ENCODE measurements around the gene SORCS2.

Gene SORCS2

DNA sequence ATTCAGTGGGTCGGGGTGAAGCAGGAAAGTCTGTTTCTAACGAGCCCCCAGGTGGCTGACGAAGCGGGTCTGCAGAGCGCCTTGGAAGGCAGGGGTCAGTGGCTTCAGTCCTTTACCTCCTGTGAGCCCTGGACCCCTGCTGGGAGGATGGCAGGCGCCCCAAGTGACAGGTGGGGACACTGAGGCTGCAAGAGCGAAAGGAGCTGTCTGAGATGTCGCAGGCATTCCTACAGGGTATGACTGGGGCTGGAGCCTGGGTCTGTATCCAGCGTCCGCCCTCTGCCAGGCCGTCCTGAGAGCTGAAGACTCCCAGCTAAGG lies 139.3 kb downstream of the SORCS2 start:
- H2BK5ac ChIP-seq (ENCODE audit: low read depth, low read length, poor library complexity) = no peak overlapping the region
- no peaks in the 10 kb centered on the region for H3K79me2 ChIP-seq (ENCODE audit: control insufficient read depth, insufficient read depth, low read length, poor library complexity)
- no peak overlapping the region for H2AFZ ChIP-seq (ENCODE audit: insufficient read depth, low read length, poor library complexity)
- H3K23ac ChIP-seq (ENCODE audit: low read length) = no peak overlapping the region
- no peak overlapping the region for H2AK5ac ChIP-seq (ENCODE audit: low read length)
- no peak overlapping the region for H3K4ac ChIP-seq (ENCODE audit: low read depth, low read length)
- no peak overlapping the region for H2BK120ac ChIP-seq (ENCODE audit: insufficient read depth, low read length, poor library complexity)
- H3K9me3 ChIP-seq (ENCODE audit: insufficient read depth, low read depth, low read length) = no peaks in the 10 kb centered on the region
- no peaks in the 10 kb centered on the region for H3K36me3 ChIP-seq (ENCODE audit: control insufficient read depth in 1 of 2, insufficient read depth in 2 of 2, low read length in 2 of 2)
- no peak overlapping the region for H4K91ac ChIP-seq (ENCODE audit: low read depth, low read length)
- H3K27me3 ChIP-seq (ENCODE audit: insufficient read depth, low read length) = no peaks in the 10 kb centered on the region
- WGBS (ENCODE audit: extremely low coverage, insufficient coverage, insufficient read length) = no CpG with 5 or more reads among the region's 11 CpGs
- H4K8ac ChIP-seq (ENCODE audit: low read depth, low read length) = no peak overlapping the region
- no peak overlapping the region for H3K14ac ChIP-seq (ENCODE audit: low read length)
- H3K4me2 ChIP-seq (ENCODE audit: low read length) = no peak overlapping the region
- DNase-seq = no peak
- H3K4me1 ChIP-seq (ENCODE audit: control insufficient read depth in 1 of 2, insufficient read depth in 2 of 2, low read length in 2 of 2) = no peaks in the 10 kb centered on the region
- H3K27ac ChIP-seq (ENCODE audit: low read depth, low read length) = no peak overlapping the region
- no peaks in the 10 kb centered on the region for H3K79me1 ChIP-seq (ENCODE audit: low read length)
- no peak overlapping the region for H3K18ac ChIP-seq (ENCODE audit: low read length)
- no peak overlapping the region for H3K4me3 ChIP-seq (ENCODE audit: low read depth, low read length)
- no peak overlapping the region for H4K12ac ChIP-seq (ENCODE audit: low read depth, low read length)
- H3K9ac ChIP-seq (ENCODE audit: low read length) = no peak overlapping the region
- no peak overlapping the region for H2BK12ac ChIP-seq (ENCODE audit: low read length)

DNA sequence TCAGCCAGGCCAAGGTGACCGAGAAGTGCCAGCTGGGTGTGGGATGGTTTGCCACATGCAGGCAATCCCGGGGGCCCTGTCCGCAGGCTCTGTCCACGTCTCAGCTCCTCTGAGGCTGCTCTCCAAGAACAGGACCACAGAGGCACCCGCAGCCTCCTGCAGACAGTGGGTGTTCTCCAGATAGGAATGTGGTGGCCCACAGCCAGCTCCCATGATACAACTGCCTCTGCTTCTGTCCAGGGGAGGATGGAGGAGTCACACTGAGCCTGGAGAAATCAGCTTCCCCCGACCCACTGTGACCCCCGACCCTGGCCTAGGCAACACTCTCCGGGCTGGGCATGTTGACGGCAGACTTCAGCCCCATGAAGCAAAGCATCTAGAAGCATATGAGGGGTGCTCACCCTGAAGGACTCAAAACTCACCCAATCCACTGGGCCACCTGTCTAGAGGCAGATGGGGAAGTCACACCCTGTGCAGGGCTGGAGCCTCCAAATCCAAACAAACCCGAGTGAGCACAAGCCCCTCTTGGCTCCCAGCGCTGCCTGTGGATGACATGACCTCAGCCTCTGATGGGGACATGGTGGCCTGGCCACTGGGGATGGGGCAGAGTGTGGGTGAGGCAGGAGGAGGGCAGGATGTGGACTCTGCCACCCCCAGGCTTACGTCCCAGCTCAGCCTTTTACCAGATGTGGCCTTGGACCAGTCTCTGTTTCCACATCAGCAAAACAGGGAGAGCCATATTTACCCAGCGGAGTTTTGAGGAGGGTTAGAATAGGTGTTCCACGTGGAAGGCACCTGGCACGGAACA lies 140.1 kb downstream of the SORCS2 start:
- Histone ChIP-seq H4K8ac (ENCODE audit: low read depth, low read length) (no peak overlapping the region), H3K9me3 (ENCODE audit: insufficient read depth, low read depth, low read length) (no peaks in the 10 kb centered on the region), H3K9ac (ENCODE audit: low read length) (no peak overlapping the region), H3K18ac (ENCODE audit: low read length) (no peak overlapping the region), H2BK12ac (ENCODE audit: low read length) (no peak overlapping the region), H3K4me2 (ENCODE audit: low read length) (no peak overlapping the region), H4K91ac (ENCODE audit: low read depth, low read length) (no peak overlapping the region), H3K4me1 (ENCODE audit: control insufficient read depth in 1 of 2, insufficient read depth in 2 of 2, low read length in 2 of 2) (no peaks in the 10 kb centered on the region), H3K27me3 (ENCODE audit: insufficient read depth, low read length) (no peaks in the 10 kb centered on the region), H3K4me3 (ENCODE audit: low read depth, low read length) (no peak overlapping the region), H2AK5ac (ENCODE audit: low read length) (no peak overlapping the region), H3K23ac (ENCODE audit: low read length) (no peak overlapping the region), H3K79me1 (ENCODE audit: low read length) (no peaks in the 10 kb centered on the region), H3K4ac (ENCODE audit: low read depth, low read length) (no peak overlapping the region), H2BK5ac (ENCODE audit: low read depth, low read length, poor library complexity) (no peak overlapping the region), H3K14ac (ENCODE audit: low read length) (no peak overlapping the region), H3K27ac (ENCODE audit: low read depth, low read length) (no peak overlapping the region), H3K36me3 (ENCODE audit: control insufficient read depth in 1 of 2, insufficient read depth in 2 of 2, low read length in 2 of 2) (no peaks in the 10 kb centered on the region), H4K12ac (ENCODE audit: low read depth, low read length) (no peak overlapping the region), H2BK120ac (ENCODE audit: insufficient read depth, low read length, poor library complexity) (no peak overlapping the region), H2AFZ (ENCODE audit: insufficient read depth, low read length, poor library complexity) (no peak overlapping the region), H3K79me2 (ENCODE audit: control insufficient read depth, insufficient read depth, low read length, poor library complexity) (no peaks in the 10 kb centered on the region)
- WGBS (ENCODE audit: extremely low coverage, insufficient coverage, insufficient read length) = no CpG with 5 or more reads among the region's 15 CpGs
- DNase-seq = no peak

DNA sequence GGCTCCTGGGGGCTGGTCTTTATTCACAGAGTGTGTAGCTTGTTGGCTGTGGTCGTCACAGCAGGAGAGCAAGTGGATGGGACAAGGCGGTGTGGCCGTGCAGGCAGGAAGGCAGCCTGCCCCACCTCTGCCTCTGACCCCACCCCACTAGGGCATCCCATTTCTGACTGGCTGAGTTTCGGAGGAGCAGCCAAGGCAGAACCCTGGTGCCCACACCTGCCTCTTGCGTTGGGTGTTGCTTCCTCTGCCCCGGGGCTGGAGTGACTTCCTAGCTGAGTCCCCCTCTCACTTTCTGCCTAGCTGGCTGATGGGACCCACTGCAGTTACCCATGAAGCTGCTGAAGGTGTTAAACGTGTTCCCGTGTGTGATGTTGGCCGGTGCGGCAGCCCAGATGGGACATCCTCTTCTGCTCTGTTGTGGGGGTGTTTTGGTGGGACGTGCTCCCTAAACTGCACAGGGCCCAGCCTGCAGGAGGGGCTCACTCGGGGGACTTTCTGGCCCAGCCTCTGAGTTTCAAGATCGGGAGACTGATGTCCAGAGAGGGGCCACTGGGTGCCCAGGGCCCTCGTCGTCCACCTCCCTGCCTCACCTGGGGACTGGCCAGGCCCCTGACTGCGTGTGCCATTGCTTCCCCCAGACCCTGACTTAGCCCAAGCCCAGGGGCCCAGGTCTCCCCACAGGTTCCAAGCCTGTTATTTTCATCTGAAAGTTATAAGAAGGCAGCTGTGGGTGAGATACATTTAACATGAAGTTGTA lies 140.9 kb downstream of the SORCS2 start:
- H2AK5ac ChIP-seq (ENCODE audit: low read length) = no peak overlapping the region
- no peak overlapping the region for H2BK120ac ChIP-seq (ENCODE audit: insufficient read depth, low read length, poor library complexity)
- H3K4ac ChIP-seq (ENCODE audit: low read depth, low read length) = no peak overlapping the region
- no peaks in the 10 kb centered on the region for H3K79me2 ChIP-seq (ENCODE audit: control insufficient read depth, insufficient read depth, low read length, poor library complexity)
- no peak overlapping the region for H2AFZ ChIP-seq (ENCODE audit: insufficient read depth, low read length, poor library complexity)
- no peak overlapping the region for H3K27ac ChIP-seq (ENCODE audit: low read depth, low read length)
- H3K36me3 ChIP-seq (ENCODE audit: control insufficient read depth in 1 of 2, insufficient read depth in 2 of 2, low read length in 2 of 2) = no peaks in the 10 kb centered on the region
- H3K9me3 ChIP-seq (ENCODE audit: insufficient read depth, low read depth, low read length) = peaks cover 5% of the 10 kb centered on the region
- H3K4me2 ChIP-seq (ENCODE audit: low read length) = no peak overlapping the region
- no peaks in the 10 kb centered on the region for H3K79me1 ChIP-seq (ENCODE audit: low read length)
- no peak overlapping the region for H2BK12ac ChIP-seq (ENCODE audit: low read length)
- no peak overlapping the region for H3K23ac ChIP-seq (ENCODE audit: low read length)
- H4K91ac ChIP-seq (ENCODE audit: low read depth, low read length) = no peak overlapping the region
- whole genome bisulfite sequencing (ENCODE audit: extremely low coverage, insufficient coverage, insufficient read length) = no CpG with 5 or more reads among the region's 16 CpGs
- no peak overlapping the region for H4K8ac ChIP-seq (ENCODE audit: low read depth, low read length)
- no peaks in the 10 kb centered on the region for H3K4me1 ChIP-seq (ENCODE audit: control insufficient read depth in 1 of 2, insufficient read depth in 2 of 2, low read length in 2 of 2)
- H3K14ac ChIP-seq (ENCODE audit: low read length) = no peak overlapping the region
- no peak for DNase-seq
- H3K27me3 ChIP-seq (ENCODE audit: insufficient read depth, low read length) = no peaks in the 10 kb centered on the region
- H2BK5ac ChIP-seq (ENCODE audit: low read depth, low read length, poor library complexity) = no peak overlapping the region
- no peak overlapping the region for H3K9ac ChIP-seq (ENCODE audit: low read length)
- no peak overlapping the region for H3K4me3 ChIP-seq (ENCODE audit: low read depth, low read length)
- no peak overlapping the region for H4K12ac ChIP-seq (ENCODE audit: low read depth, low read length)
- H3K18ac ChIP-seq (ENCODE audit: low read length) = no peak overlapping the region

DNA sequence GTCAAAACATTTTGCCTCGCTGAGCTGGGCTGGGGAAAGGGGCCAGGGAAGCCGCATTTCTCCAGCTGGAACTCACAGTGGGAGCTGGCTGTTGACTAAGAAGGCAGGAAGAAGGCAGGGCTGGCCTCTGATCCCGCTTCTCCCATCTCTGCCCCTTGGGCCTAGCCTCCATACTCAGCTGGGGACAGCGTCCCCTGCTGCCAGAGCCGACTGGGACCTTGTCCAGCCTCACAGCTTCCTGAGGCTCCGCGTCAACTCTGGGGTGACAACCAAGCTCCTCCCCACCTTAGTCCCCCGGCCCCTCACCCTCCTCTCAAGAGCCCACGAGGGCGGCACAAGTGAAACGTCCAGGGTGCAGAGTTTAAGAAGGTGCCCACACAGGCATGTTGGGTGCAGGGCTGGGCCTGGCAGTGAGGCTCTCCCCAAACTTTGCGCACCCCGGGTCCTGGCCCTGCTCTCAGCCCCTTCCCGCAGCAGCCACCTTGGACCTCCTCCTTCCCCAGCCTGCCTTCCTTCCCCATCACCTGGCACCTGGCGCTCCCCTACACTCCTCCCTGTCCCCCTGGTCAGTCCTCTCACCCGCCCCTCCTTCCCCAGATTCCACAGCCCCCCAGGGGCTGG lies 141.6 kb downstream of the SORCS2 start:
- Histone ChIP-seq H3K36me3 (ENCODE audit: control insufficient read depth in 1 of 2, insufficient read depth in 2 of 2, low read length in 2 of 2) (no peaks in the 10 kb centered on the region), H3K27ac (ENCODE audit: low read depth, low read length) (no peak overlapping the region), H3K14ac (ENCODE audit: low read length) (no peak overlapping the region), H2BK120ac (ENCODE audit: insufficient read depth, low read length, poor library complexity) (no peak overlapping the region), H3K4ac (ENCODE audit: low read depth, low read length) (no peak overlapping the region), H2BK5ac (ENCODE audit: low read depth, low read length, poor library complexity) (no peak overlapping the region), H4K8ac (ENCODE audit: low read depth, low read length) (no peak overlapping the region), H2AK5ac (ENCODE audit: low read length) (no peak overlapping the region), H3K23ac (ENCODE audit: low read length) (no peak overlapping the region), H3K9ac (ENCODE audit: low read length) (no peak overlapping the region), H3K79me2 (ENCODE audit: control insufficient read depth, insufficient read depth, low read length, poor library complexity) (no peaks in the 10 kb centered on the region), H3K18ac (ENCODE audit: low read length) (no peak overlapping the region), H3K79me1 (ENCODE audit: low read length) (no peaks in the 10 kb centered on the region), H2BK12ac (ENCODE audit: low read length) (no peak overlapping the region), H4K91ac (ENCODE audit: low read depth, low read length) (no peak overlapping the region), H3K4me2 (ENCODE audit: low read length) (no peak overlapping the region), H3K9me3 (ENCODE audit: insufficient read depth, low read depth, low read length) (peaks cover 6% of the 10 kb centered on the region), H3K4me1 (ENCODE audit: control insufficient read depth in 1 of 2, insufficient read depth in 2 of 2, low read length in 2 of 2) (no peaks in the 10 kb centered on the region), H3K27me3 (ENCODE audit: insufficient read depth, low read length) (no peaks in the 10 kb centered on the region), H2AFZ (ENCODE audit: insufficient read depth, low read length, poor library complexity) (no peak overlapping the region), H4K12ac (ENCODE audit: low read depth, low read length) (no peak overlapping the region), H3K4me3 (ENCODE audit: low read depth, low read length) (no peak overlapping the region)
- no peak for DNase-seq
- no CpG with 5 or more reads among the region's 16 CpGs for WGBS (ENCODE audit: extremely low coverage, insufficient coverage, insufficient read length)

Measured in trophoblast cell (in vitro differentiated cells and primary cell).